ENCODE results near the gene PTK7.
A peak's percentile ranks its signal among the peaks of the same experiment; 100 is the strongest.

Gene PTK7

DNA sequence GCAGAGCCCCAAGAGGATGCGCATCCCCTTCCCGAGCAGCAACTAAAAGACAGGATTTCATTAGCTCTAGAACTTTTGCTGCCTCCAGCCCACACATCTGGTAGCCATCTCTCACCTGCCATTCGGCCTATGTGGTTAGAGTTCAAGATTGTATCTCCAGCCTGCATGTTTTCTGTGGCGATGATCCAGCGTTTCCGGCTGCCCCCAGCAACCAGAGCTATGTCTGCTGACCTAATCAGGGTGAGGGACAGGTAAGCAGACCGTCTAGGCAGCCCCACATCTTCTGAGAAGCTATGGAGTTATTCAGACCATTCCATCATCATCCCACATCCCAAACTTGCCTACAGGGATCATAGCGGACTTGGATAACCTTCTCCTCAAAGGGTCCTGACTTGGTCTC lies 20.1 kb upstream of the PTK7 start:
- Histone ChIP-seq H3K36me3 (no peaks in the 10 kb centered on the region), H3K27me3 (no peaks in the 10 kb centered on the region), H3K4me1 (ENCODE audit: control insufficient read depth in 1 of 2, insufficient read depth in 1 of 2, low read depth in 1 of 2, low read length in 1 of 2) (peaks cover 31 to 32% of the 10 kb centered on the region in 2 experiments), H3K9me3 (no peaks in the 10 kb centered on the region), H3K27ac (no peak overlapping the region), H3K4me3 (ENCODE audit: low read depth in 1 of 2, low read length in 1 of 2) (no peak overlapping the region)
- TF ChIP-seq CTCF (IDR thresholded peaks at IDR 0.05), result no peak

- Histone ChIP-seq H3K36me3 (peaks cover 8% of the 10 kb centered on the region), H3K4me1 (ENCODE audit: control insufficient read depth in 1 of 2, insufficient read depth in 1 of 2, low read depth in 1 of 2, low read length in 1 of 2) (peaks cover 21 to 24% of the 10 kb centered on the region in 2 experiments), H3K27ac (peak overlapping the region; percentile 90), H3K4me3 (ENCODE audit: low read depth in 1 of 2, low read length in 1 of 2) (peak overlapping the region; percentile 90 to 95), H3K9me3 (no peaks in the 10 kb centered on the region), H3K27me3 (no peaks in the 10 kb centered on the region)
- no peak for TF ChIP-seq CTCF (IDR thresholded peaks at IDR 0.05)
Measured at GRCh38 chr6:43058531-43058930, 17.6 kb upstream of the PTK7 start.

- TF ChIP-seq CTCF (IDR thresholded peaks at IDR 0.05), result no peak
- Histone ChIP-seq H3K27ac (peak within 1 kb of the TSS; percentile 90), H3K9me3 (no peaks in the 10 kb centered on the region), H3K27me3 (no peaks in the 10 kb centered on the region), H3K4me1 (ENCODE audit: control insufficient read depth in 1 of 2, insufficient read depth in 1 of 2, low read depth in 1 of 2, low read length in 1 of 2) (peaks cover 17 to 20% of the 10 kb centered on the region in 2 experiments), H3K36me3 (peaks cover 13% of the 10 kb centered on the region), H3K4me3 (ENCODE audit: low read depth in 1 of 2, low read length in 1 of 2) (peak within 1 kb of the TSS; percentile 90 to 95)
Measured at GRCh38 chr6:43059168-43060033, 16.7 kb upstream of the PTK7 start, which contains the start of the genes KLC4 and MRPL2. KLC4 (plus strand) TSS chr6:43059631; CDS start chr6:43061336, 1,705 bp downstream. MRPL2 (minus strand) TSS chr6:43059434; CDS start chr6:43059381, 53 bp downstream.

- peaks cover 15% of the 10 kb centered on the region for H3K36me3 ChIP-seq
- H3K27ac ChIP-seq, result peak overlapping the region; percentile 90
- no peaks in the 10 kb centered on the region for H3K27me3 ChIP-seq
- H3K4me3 ChIP-seq (ENCODE audit: low read depth in 1 of 2, low read length in 1 of 2), result peak overlapping the region; percentile 90 to 95
- TF ChIP-seq CTCF (IDR thresholded peaks at IDR 0.05), result no peak
- H3K4me1 ChIP-seq (ENCODE audit: control insufficient read depth in 1 of 2, insufficient read depth in 1 of 2, low read depth in 1 of 2, low read length in 1 of 2), result peaks cover 17 to 19% of the 10 kb centered on the region in 2 experiments
- H3K9me3 ChIP-seq, result no peaks in the 10 kb centered on the region
Measured at GRCh38 chr6:43060034-43060754, 15.9 kb upstream of the PTK7 start.

DNA sequence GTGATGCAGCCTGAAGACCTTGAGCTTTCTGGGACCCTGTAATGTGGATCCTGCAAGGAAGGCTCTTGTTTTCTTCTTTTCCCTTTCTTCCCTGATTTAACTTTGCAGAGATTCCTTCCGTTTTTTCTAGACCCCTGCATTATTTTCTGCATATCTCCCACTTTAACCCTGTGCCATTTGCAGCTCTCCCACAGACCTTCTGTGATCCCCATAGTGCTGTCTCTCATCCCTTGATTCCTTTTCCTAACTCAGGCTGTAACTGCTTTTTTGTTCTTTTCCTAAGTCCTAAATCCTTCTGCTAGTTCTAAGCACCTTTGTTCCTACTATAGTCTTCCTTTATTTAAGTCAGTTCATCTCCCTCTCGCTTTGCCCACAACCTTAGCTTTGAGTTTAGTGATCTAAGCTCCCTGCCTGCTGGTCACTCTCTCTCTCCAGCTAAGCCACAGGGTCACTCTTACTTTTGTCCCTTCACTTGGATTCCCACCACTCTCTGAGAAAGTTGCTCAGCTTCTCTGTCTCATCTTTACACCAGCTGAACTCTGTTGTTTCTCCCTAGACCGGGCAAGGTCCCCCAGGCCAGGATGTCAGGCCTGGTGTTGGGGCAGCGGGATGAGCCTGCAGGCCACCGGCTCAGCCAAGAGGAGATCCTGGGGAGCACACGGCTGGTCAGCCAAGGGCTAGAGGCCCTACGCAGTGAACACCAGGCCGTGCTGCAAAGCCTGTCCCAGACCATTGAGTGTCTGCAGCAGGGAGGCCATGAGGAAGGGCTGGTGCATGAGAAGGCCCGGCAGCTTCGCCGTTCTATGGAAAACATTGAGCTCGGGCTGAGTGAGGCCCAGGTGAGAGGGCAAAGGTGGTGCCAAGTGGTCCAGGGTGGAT lies 15.1 kb upstream of the PTK7 start:
- H3K27ac ChIP-seq, result no peak overlapping the region
- no peaks in the 10 kb centered on the region for H3K9me3 ChIP-seq
- peaks cover 17 to 19% of the 10 kb centered on the region in 2 experiments for H3K4me1 ChIP-seq (ENCODE audit: control insufficient read depth in 1 of 2, insufficient read depth in 1 of 2, low read depth in 1 of 2, low read length in 1 of 2)
- no peak overlapping the region for H3K4me3 ChIP-seq (ENCODE audit: low read depth in 1 of 2, low read length in 1 of 2)
- H3K27me3 ChIP-seq, result no peaks in the 10 kb centered on the region
- TF ChIP-seq CTCF (IDR thresholded peaks at IDR 0.05), result no peak
- peaks cover 23% of the 10 kb centered on the region for H3K36me3 ChIP-seq

All from neutrophil (primary cell).